ENCODE measurements around the gene ZBTB7C.

ZBTB7C gene

GRCh38 chr18:48138210-48138609 lies 271.0 kb downstream of the ZBTB7C start:
- no peak for DNase-seq (ENCODE audit: low read depth)

GRCh38 chr18:48137374-48138081 lies 271.7 kb downstream of the ZBTB7C start:
- DNase-seq (ENCODE audit: low read depth) = no peak

- no peak for DNase-seq (ENCODE audit: low read depth)
Observed at GRCh38 chr18:48136827-48137373, 272.3 kb downstream of the ZBTB7C start.

GRCh38 chr18:48136051-48136826 lies 272.9 kb downstream of the ZBTB7C start:
- no peak for DNase-seq (ENCODE audit: low read depth)

- no peak for DNase-seq (ENCODE audit: low read depth)
Observed at GRCh38 chr18:48135436-48135966, 273.7 kb downstream of the ZBTB7C start.

- DNase-seq (ENCODE audit: low read depth) = no peak
Observed at GRCh38 chr18:48134609-48135008, 274.6 kb downstream of the ZBTB7C start.

GRCh38 chr18:48133671-48134251 lies 275.4 kb downstream of the ZBTB7C start:
- no peak for DNase-seq (ENCODE audit: low read depth)

GRCh38 chr18:48132797-48133655 lies 276.2 kb downstream of the ZBTB7C start:
- no peak for DNase-seq (ENCODE audit: low read depth)

- DNase-seq (ENCODE audit: low read depth) = no peak
Observed at GRCh38 chr18:48131042-48131441, 278.1 kb downstream of the ZBTB7C start.

GRCh38 chr18:48129621-48130082 lies 279.5 kb downstream of the ZBTB7C start:
- no peak for DNase-seq (ENCODE audit: low read depth)

- no peak for DNase-seq (ENCODE audit: low read depth)
Observed at GRCh38 chr18:48127606-48128005, 281.6 kb downstream of the ZBTB7C start.

GRCh38 chr18:48126240-48126639 lies 282.9 kb downstream of the ZBTB7C start:
- DNase-seq (ENCODE audit: low read depth) = no peak

- no peak for DNase-seq (ENCODE audit: low read depth)
Observed at GRCh38 chr18:48125724-48126123, 283.5 kb downstream of the ZBTB7C start.

- no peak for DNase-seq (ENCODE audit: low read depth)
Observed at GRCh38 chr18:48124857-48125626, 284.1 kb downstream of the ZBTB7C start.

- DNase-seq (ENCODE audit: low read depth) = no peak
Observed at GRCh38 chr18:48123941-48124340, 285.2 kb downstream of the ZBTB7C start.

GRCh38 chr18:48123324-48123723 lies 285.9 kb downstream of the ZBTB7C start:
- DNase-seq (ENCODE audit: low read depth) = no peak

- no peak for DNase-seq (ENCODE audit: low read depth)
Observed at GRCh38 chr18:48122816-48123215, 286.4 kb downstream of the ZBTB7C start.

- DNase-seq (ENCODE audit: low read depth) = no peak
Observed at GRCh38 chr18:48122376-48122775, 286.8 kb downstream of the ZBTB7C start.

GRCh38 chr18:48121752-48122151 lies 287.4 kb downstream of the ZBTB7C start:
- no peak for DNase-seq (ENCODE audit: low read depth)

- no peak for DNase-seq (ENCODE audit: low read depth)
Observed at GRCh38 chr18:48119204-48119603, 290.0 kb downstream of the ZBTB7C start.
